ENCODE data around the gene CLEC4G. TPM values are rescaled to one million over a fixed set of nuclear protein-coding genes. Genes with fewer than 3 reads are reported as not detected.

Gene CLEC4G
- total RNA-seq, 1 experiment from 2014 or later: 0.55 TPM

DNA sequence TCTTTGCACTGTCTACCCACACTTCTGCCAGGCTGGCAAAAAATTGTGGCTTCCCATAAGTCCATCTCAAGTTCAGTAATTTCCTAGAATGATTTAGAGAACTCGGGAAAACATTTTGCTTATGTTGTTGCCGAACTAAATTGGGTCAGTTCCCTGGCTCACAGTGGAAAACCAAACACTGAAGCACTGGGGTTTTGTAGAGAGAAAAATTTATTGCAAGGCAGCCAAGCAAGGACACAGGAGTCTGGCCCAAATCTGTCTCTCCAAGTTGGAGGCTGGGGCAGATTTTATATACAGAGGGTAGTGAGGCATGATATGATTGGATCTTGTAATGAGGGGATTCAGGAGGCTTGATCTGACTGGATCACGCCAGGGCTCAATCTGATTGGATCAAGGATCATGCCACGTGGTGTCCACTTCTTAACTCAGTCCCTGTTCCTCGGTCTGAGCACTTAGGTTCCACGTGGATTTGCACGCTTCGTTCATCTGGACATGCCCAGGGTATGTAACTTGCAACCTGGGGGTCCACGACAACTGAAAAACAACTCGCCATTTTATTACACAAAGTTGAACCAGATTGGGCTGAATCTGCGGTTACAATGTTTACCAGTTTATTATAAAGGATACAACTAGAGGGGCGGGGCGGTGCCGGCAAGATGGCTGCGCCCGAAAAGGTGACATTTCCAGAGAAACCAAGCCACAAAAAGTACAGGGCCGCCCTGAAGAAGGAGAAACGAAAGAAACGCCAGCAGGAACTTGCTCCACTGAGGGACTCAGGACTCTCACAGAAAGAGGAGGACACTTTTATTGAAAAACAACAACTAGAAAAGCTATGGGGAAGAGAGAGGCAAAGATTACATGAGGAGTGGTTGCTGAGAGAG lies 8.1 kb upstream of the CLEC4G start (continued):
- TF ChIP-seq MAX (CRISPR knock-in tag; IDR thresholded peaks at IDR 0.05): no peak
- no peak for TF ChIP-seq OVOL2 (CRISPR knock-in tag; IDR thresholded peaks at IDR 0.05; ENCODE audit: borderline replicate concordance)
- TF ChIP-seq, protein P1, sequence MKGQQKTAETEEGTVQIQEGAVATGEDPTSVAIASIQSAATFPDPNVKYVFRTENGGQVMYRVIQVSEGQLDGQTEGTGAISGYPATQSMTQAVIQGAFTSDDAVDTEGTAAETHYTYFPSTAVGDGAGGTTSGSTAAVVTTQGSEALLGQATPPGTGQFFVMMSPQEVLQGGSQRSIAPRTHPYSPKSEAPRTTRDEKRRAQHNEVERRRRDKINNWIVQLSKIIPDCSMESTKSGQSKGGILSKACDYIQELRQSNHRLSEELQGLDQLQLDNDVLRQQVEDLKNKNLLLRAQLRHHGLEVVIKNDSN (CRISPR knock-in tag; IDR thresholded peaks at IDR 0.05): no peak
- no peak for TF ChIP-seq HMGA2 (CRISPR knock-in tag; IDR thresholded peaks at IDR 0.05)
- no peak for TF ChIP-seq CBFB (CRISPR knock-in tag; IDR thresholded peaks at IDR 0.05; ENCODE audit: low read depth)

DNA sequence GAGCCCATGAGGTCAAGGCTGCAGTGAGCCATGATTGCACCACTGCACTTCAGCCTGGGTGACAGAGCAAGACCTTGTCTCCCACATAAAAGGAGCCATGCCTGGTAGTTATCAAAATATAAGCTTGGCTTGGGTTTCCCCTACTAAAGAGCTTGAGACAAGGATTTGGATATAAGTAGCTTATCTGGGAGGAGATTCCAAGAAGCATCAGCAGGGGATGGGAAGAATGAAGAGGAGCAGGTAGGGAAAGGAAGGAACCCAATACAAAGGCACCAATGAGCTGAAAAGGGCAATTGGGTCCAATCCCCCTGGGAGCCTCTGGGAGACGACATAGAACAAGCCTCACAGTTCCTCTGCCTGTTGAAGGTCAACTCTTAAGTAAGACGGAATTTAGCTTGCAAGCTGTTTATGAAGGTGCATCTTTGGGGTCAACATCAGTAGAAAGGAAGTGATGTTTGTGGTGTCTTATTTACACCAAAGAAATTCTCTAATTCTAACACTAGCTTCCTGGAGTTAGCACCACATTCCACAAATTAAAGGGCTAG lies 7.4 kb upstream of the CLEC4G start:
- DNase-seq (ENCODE audit: low spot score) (no peak), ATAC-seq (no peak)
- Mint-ChIP-seq H3K36me3 (no peaks in the 10 kb centered on the region), H3K4me3 (no peak overlapping the region), H3K27me3 (ENCODE audit: low read depth) (peaks cover 44% of the 10 kb centered on the region), H3K4me1 (no peaks in the 10 kb centered on the region), H3K27ac (no peak overlapping the region), H3K9me3 (no peaks in the 10 kb centered on the region)
- POLR2A ChIA-PET: no interaction called here
- CTCF ChIA-PET: interaction anchor here (0.7 to 1.6 kb wide), 4 partner anchors 10 to 171 kb away, joined by 3 to 9 read pairs (median 4); partner anchors contain the start of gene TRAPPC5
- no peak for TF ChIP-seq ERG (CRISPR knock-in tag; IDR thresholded peaks at IDR 0.05)
- TF ChIP-seq, protein P2, sequence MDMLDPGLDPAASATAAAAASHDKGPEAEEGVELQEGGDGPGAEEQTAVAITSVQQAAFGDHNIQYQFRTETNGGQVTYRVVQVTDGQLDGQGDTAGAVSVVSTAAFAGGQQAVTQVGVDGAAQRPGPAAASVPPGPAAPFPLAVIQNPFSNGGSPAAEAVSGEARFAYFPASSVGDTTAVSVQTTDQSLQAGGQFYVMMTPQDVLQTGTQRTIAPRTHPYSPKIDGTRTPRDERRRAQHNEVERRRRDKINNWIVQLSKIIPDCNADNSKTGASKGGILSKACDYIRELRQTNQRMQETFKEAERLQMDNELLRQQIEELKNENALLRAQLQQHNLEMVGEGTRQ (CRISPR knock-in tag; IDR thresholded peaks at IDR 0.05): no peak
- no peak for TF ChIP-seq ZNF219 (CRISPR knock-in tag; IDR thresholded peaks at IDR 0.05; ENCODE audit: borderline replicate concordance)
- TF ChIP-seq JAZF1 (CRISPR knock-in tag; IDR thresholded peaks at IDR 0.05): no peak
- no peak for TF ChIP-seq ZNF232 (CRISPR knock-in tag; IDR thresholded peaks at IDR 0.05)

GRCh38 chr19:7738023-7738422 lies 6.1 kb upstream of the CLEC4G start:
- Mint-ChIP-seq H3K27ac (no peak overlapping the region), H3K4me1 (no peaks in the 10 kb centered on the region), H3K36me3 (no peaks in the 10 kb centered on the region), H3K9me3 (no peaks in the 10 kb centered on the region), H3K4me3 (no peak overlapping the region), H3K27me3 (ENCODE audit: low read depth) (peaks cover 52% of the 10 kb centered on the region)
- no peak for DNase-seq (ENCODE audit: low spot score)
- ChIA-PET CTCF (interaction anchor here (1.6 kb wide), 1 partner anchor 170 kb away, joined by 9 read pairs; no protein-coding TSS in a partner anchor), POLR2A (no interaction called here)
- no peak for ATAC-seq
- no peak for TF ChIP-seq NR2C2 (CRISPR knock-in tag; IDR thresholded peaks at IDR 0.05)
- no peak for TF ChIP-seq ZBTB43 (CRISPR knock-in tag; IDR thresholded peaks at IDR 0.05)
- TF ChIP-seq, protein P1 (CRISPR knock-in tag; IDR thresholded peaks at IDR 0.05): no peak
- TF ChIP-seq TCF7 (CRISPR knock-in tag; IDR thresholded peaks at IDR 0.05; ENCODE audit: low read depth): no peak
- no peak for TF ChIP-seq ETV6 (CRISPR knock-in tag; IDR thresholded peaks at IDR 0.05)
- no peak for TF ChIP-seq ZNF281 (CRISPR knock-in tag; IDR thresholded peaks at IDR 0.05)
- no peak for TF ChIP-seq TP53 (CRISPR knock-in tag; IDR thresholded peaks at IDR 0.05)
- TF ChIP-seq ATF6 (CRISPR knock-in tag; IDR thresholded peaks at IDR 0.05): no peak
- TF ChIP-seq FOXP1 (CRISPR knock-in tag; IDR thresholded peaks at IDR 0.05; ENCODE audit: borderline replicate concordance): no peak
- TF ChIP-seq IRF1 (CRISPR knock-in tag; IDR thresholded peaks at IDR 0.05): no peak
